Peyer's patch (tissue), 4 donors: Measurements from ENCODE around the gene TCF20.

Experiments
- POLR2A ChIP-seq, 2 donors: fragments of 450-650 bp; IDR thresholded peaks; one replicate each; pipeline ENCODE4 v1.5.1; 2017; ENCODE audit warnings: antibody characterized with exemption in 2 of 2, mild to moderate bottlenecking in 2 of 2, moderate library complexity in 2 of 2
- TF ChIP-seq, protein P1 (sequence below), 6 experiments: fragments of 450-650 bp in 4 of 6; fragments of 200-600 bp in 2 of 6; sonication (generic) in 1 of 6; IDR thresholded peaks; one replicate each; pipeline ENCODE4 v1.5.1; 2017 to 2019; ENCODE audit warnings: antibody characterized with exemption in 6 of 6, mild to moderate bottlenecking in 3 of 6, moderate library complexity in 1 of 6

- TF ChIP-seq, protein P1, sequence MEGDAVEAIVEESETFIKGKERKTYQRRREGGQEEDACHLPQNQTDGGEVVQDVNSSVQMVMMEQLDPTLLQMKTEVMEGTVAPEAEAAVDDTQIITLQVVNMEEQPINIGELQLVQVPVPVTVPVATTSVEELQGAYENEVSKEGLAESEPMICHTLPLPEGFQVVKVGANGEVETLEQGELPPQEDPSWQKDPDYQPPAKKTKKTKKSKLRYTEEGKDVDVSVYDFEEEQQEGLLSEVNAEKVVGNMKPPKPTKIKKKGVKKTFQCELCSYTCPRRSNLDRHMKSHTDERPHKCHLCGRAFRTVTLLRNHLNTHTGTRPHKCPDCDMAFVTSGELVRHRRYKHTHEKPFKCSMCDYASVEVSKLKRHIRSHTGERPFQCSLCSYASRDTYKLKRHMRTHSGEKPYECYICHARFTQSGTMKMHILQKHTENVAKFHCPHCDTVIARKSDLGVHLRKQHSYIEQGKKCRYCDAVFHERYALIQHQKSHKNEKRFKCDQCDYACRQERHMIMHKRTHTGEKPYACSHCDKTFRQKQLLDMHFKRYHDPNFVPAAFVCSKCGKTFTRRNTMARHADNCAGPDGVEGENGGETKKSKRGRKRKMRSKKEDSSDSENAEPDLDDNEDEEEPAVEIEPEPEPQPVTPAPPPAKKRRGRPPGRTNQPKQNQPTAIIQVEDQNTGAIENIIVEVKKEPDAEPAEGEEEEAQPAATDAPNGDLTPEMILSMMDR (IDR thresholded peaks at IDR 0.05) = no peak
- TF ChIP-seq POLR2A (IDR thresholded peaks at IDR 0.05) = no peak
Measured at GRCh38 chr22:42296883-42297282, 26.4 kb upstream of the TCF20 start.
